ENCODE results near the gene GNAT3.

The GNAT3 gene

GRCh38 chr7:80511964-80512363 is at the start of gene GNAT3:
Gene GNAT3, minus strand, starts transcription at chr7:80512064. Its CDS starts 138 bp downstream, at chr7:80511926.
- H3F3A ChIP-seq (ENCODE audit: low read depth), result no peaks in the 10 kb centered on the region
- no peak for TF ChIP-seq EZH2phosphoT487 (IDR thresholded peaks at IDR 0.05; ENCODE audit: borderline replicate concordance)
- TF ChIP-seq, protein P1, sequence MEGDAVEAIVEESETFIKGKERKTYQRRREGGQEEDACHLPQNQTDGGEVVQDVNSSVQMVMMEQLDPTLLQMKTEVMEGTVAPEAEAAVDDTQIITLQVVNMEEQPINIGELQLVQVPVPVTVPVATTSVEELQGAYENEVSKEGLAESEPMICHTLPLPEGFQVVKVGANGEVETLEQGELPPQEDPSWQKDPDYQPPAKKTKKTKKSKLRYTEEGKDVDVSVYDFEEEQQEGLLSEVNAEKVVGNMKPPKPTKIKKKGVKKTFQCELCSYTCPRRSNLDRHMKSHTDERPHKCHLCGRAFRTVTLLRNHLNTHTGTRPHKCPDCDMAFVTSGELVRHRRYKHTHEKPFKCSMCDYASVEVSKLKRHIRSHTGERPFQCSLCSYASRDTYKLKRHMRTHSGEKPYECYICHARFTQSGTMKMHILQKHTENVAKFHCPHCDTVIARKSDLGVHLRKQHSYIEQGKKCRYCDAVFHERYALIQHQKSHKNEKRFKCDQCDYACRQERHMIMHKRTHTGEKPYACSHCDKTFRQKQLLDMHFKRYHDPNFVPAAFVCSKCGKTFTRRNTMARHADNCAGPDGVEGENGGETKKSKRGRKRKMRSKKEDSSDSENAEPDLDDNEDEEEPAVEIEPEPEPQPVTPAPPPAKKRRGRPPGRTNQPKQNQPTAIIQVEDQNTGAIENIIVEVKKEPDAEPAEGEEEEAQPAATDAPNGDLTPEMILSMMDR (conservative IDR thresholded peaks at IDR 0.05; ENCODE audit: low read length), result no peak
- H3K27me3 ChIP-seq (ENCODE audit: insufficient read depth, low read length, poor library complexity, severe bottlenecking), result no peaks in the 10 kb centered on the region
- H3K4me3 ChIP-seq (ENCODE audit: low read length, poor library complexity, severe bottlenecking), result no peak within 1 kb of the TSS
- no peaks in the 10 kb centered on the region for H4K20me1 ChIP-seq (ENCODE audit: insufficient read depth, low read length, poor library complexity, severe bottlenecking)
- no peaks in the 10 kb centered on the region for H3K9me3 ChIP-seq (ENCODE audit: insufficient read depth, low read depth, low read length)
- no peaks in the 10 kb centered on the region for H3K79me2 ChIP-seq (ENCODE audit: insufficient read depth, low read length)
- H3K36me3 ChIP-seq (ENCODE audit: insufficient read depth, low read length), result no peaks in the 10 kb centered on the region
- H3K4me1 ChIP-seq (ENCODE audit: insufficient read depth, low read length, poor library complexity, severe bottlenecking), result no peaks in the 10 kb centered on the region
- no peak within 1 kb of the TSS for H2AFZ ChIP-seq (ENCODE audit: low read length)
- H3K9ac ChIP-seq (ENCODE audit: low read depth, low read length, poor library complexity, severe bottlenecking), result no peak within 1 kb of the TSS
- no peak within 1 kb of the TSS for H3K4me2 ChIP-seq (ENCODE audit: low read depth, low read length, poor library complexity, severe bottlenecking)
- H3K9me2 ChIP-seq (replicated peaks; ENCODE audit: low read depth, low read length), result no peaks in the 10 kb centered on the region

GRCh38 chr7:80558116-80558515 is 46.3 kb upstream of the GNAT3 start:
- Histone ChIP-seq H3K9ac (ENCODE audit: low read depth, low read length, poor library complexity, severe bottlenecking) (no peak overlapping the region), H4K20me1 (ENCODE audit: insufficient read depth, low read length, poor library complexity, severe bottlenecking) (no peaks in the 10 kb centered on the region), H3K4me1 (ENCODE audit: insufficient read depth, low read length, poor library complexity, severe bottlenecking) (no peaks in the 10 kb centered on the region), H3K79me2 (ENCODE audit: insufficient read depth, low read length) (no peaks in the 10 kb centered on the region), H3K36me3 (ENCODE audit: insufficient read depth, low read length) (no peaks in the 10 kb centered on the region), H3K9me3 (ENCODE audit: insufficient read depth, low read depth, low read length) (peaks cover 2% of the 10 kb centered on the region; the same call in 1 of the 2 replicates), H3F3A (ENCODE audit: low read depth) (no peaks in the 10 kb centered on the region), H3K4me3 (ENCODE audit: low read length, poor library complexity, severe bottlenecking) (no peak overlapping the region), H2AFZ (ENCODE audit: low read length) (no peak overlapping the region), H3K9me2 (replicated peaks; ENCODE audit: low read depth, low read length) (no peaks in the 10 kb centered on the region), H3K4me2 (ENCODE audit: low read depth, low read length, poor library complexity, severe bottlenecking) (no peak overlapping the region), H3K27me3 (ENCODE audit: insufficient read depth, low read length, poor library complexity, severe bottlenecking) (no peaks in the 10 kb centered on the region)
- TF ChIP-seq, protein P1 (conservative IDR thresholded peaks at IDR 0.05; ENCODE audit: low read length), result no peak
- TF ChIP-seq EZH2phosphoT487 (IDR thresholded peaks at IDR 0.05; ENCODE audit: borderline replicate concordance), result no peak

DNA sequence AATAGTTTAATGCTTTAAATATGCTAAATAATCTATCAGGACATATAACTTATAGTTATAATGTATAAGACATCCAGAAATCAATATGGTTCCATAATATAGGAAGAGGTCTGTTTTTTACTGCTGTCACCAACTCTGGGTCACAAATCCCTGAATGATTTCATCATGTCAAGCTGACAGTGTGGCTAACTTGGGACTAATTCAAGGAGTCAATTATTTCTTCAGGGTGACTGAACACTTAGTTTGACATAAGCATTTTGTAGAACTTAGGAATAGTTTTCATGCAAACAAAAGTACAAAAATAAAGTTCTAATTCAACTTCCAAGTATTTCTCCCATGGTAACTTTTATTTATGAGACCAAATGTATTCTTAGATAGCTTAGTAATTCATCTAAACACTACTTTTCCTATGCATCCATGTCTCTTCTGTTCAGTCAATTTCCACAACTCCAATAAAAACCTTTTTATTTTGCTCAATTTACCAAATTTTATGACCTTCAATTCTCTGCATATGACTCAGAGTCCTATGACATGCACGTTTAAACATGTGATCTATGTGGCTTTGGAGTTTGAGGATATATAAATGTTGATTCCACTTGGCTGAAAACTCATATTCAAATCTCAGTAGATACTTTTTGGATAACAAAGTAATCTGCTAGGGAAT is 40.3 kb upstream of the GNAT3 start:
- H3K27me3 ChIP-seq (ENCODE audit: insufficient read depth, low read length, poor library complexity, severe bottlenecking), result no peaks in the 10 kb centered on the region
- H3K9me2 ChIP-seq (replicated peaks; ENCODE audit: low read depth, low read length), result no peaks in the 10 kb centered on the region
- H3K9me3 ChIP-seq (ENCODE audit: insufficient read depth, low read depth, low read length), result no peaks in the 10 kb centered on the region
- no peak for TF ChIP-seq EZH2phosphoT487 (IDR thresholded peaks at IDR 0.05; ENCODE audit: borderline replicate concordance)
- TF ChIP-seq, protein P1 (conservative IDR thresholded peaks at IDR 0.05; ENCODE audit: low read length), result no peak
- H3K79me2 ChIP-seq (ENCODE audit: insufficient read depth, low read length), result no peaks in the 10 kb centered on the region
- no peak overlapping the region for H3K4me3 ChIP-seq (ENCODE audit: low read length, poor library complexity, severe bottlenecking)
- H3K4me2 ChIP-seq (ENCODE audit: low read depth, low read length, poor library complexity, severe bottlenecking), result no peak overlapping the region
- no peak overlapping the region for H3K9ac ChIP-seq (ENCODE audit: low read depth, low read length, poor library complexity, severe bottlenecking)
- no peak overlapping the region for H2AFZ ChIP-seq (ENCODE audit: low read length)
- H4K20me1 ChIP-seq (ENCODE audit: insufficient read depth, low read length, poor library complexity, severe bottlenecking), result no peaks in the 10 kb centered on the region
- no peaks in the 10 kb centered on the region for H3F3A ChIP-seq (ENCODE audit: low read depth)
- no peaks in the 10 kb centered on the region for H3K36me3 ChIP-seq (ENCODE audit: insufficient read depth, low read length)
- H3K4me1 ChIP-seq (ENCODE audit: insufficient read depth, low read length, poor library complexity, severe bottlenecking), result no peaks in the 10 kb centered on the region
